ENCODE results near the gene GFER.

DNA sequence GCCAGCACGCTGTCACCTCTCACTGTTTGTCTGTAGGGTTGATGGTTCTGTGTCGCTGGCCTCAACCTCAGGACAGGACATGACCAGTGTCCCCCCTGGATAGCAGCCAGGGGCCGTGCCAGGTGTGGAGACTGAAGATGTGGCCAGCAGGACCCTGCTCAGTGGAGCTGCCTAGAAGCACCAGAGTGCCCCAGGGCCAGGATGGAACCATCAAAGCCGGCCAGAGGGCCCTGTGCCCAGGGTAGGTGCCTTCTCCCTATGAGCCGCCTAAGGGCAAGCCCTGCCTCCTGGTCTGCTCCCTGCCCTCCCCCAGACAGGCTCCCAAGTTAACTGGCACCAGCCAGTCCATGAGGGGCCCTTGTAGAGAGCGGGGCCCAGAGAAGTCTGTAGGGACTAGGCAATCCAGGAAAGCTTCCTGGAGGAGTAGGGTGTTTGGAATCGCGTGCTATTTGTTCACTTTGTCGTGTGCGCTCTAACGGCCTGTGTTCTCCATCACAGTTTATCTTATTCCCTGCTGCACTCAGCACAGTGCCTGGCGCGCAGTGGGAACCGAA lies 25.2 kb upstream of the GFER start:
- TF ChIP-seq, protein P1, sequence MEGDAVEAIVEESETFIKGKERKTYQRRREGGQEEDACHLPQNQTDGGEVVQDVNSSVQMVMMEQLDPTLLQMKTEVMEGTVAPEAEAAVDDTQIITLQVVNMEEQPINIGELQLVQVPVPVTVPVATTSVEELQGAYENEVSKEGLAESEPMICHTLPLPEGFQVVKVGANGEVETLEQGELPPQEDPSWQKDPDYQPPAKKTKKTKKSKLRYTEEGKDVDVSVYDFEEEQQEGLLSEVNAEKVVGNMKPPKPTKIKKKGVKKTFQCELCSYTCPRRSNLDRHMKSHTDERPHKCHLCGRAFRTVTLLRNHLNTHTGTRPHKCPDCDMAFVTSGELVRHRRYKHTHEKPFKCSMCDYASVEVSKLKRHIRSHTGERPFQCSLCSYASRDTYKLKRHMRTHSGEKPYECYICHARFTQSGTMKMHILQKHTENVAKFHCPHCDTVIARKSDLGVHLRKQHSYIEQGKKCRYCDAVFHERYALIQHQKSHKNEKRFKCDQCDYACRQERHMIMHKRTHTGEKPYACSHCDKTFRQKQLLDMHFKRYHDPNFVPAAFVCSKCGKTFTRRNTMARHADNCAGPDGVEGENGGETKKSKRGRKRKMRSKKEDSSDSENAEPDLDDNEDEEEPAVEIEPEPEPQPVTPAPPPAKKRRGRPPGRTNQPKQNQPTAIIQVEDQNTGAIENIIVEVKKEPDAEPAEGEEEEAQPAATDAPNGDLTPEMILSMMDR (IDR thresholded peaks at IDR 0.05) = no peak
- no peak for TF ChIP-seq RAD21 (IDR thresholded peaks at IDR 0.05; ENCODE audit: low read length)
- TF ChIP-seq, protein P2, sequence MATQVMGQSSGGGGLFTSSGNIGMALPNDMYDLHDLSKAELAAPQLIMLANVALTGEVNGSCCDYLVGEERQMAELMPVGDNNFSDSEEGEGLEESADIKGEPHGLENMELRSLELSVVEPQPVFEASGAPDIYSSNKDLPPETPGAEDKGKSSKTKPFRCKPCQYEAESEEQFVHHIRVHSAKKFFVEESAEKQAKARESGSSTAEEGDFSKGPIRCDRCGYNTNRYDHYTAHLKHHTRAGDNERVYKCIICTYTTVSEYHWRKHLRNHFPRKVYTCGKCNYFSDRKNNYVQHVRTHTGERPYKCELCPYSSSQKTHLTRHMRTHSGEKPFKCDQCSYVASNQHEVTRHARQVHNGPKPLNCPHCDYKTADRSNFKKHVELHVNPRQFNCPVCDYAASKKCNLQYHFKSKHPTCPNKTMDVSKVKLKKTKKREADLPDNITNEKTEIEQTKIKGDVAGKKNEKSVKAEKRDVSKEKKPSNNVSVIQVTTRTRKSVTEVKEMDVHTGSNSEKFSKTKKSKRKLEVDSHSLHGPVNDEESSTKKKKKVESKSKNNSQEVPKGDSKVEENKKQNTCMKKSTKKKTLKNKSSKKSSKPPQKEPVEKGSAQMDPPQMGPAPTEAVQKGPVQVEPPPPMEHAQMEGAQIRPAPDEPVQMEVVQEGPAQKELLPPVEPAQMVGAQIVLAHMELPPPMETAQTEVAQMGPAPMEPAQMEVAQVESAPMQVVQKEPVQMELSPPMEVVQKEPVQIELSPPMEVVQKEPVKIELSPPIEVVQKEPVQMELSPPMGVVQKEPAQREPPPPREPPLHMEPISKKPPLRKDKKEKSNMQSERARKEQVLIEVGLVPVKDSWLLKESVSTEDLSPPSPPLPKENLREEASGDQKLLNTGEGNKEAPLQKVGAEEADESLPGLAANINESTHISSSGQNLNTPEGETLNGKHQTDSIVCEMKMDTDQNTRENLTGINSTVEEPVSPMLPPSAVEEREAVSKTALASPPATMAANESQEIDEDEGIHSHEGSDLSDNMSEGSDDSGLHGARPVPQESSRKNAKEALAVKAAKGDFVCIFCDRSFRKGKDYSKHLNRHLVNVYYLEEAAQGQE (IDR thresholded peaks at IDR 0.05; ENCODE audit: low read depth, low read length) = no peak
- TF ChIP-seq POLR2AphosphoS5 (IDR thresholded peaks at IDR 0.05; ENCODE audit: low read depth, low read length) = no peak
- no peak for TF ChIP-seq CHD2 (IDR thresholded peaks at IDR 0.05; ENCODE audit: low read length, partially characterized antibody)
- no peak for TF ChIP-seq EP300 (IDR thresholded peaks at IDR 0.05; ENCODE audit: borderline replicate concordance in 1 of 2, low read depth in 1 of 2, low read length in 1 of 2)
- TF ChIP-seq, protein P3, sequence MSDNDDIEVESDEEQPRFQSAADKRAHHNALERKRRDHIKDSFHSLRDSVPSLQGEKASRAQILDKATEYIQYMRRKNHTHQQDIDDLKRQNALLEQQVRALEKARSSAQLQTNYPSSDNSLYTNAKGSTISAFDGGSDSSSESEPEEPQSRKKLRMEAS (IDR thresholded peaks at IDR 0.05; ENCODE audit: low read depth) = no peak
- no peak for TF ChIP-seq RXRA (IDR thresholded peaks at IDR 0.05; ENCODE audit: borderline replicate concordance, low read depth)
- no peak for TF ChIP-seq MXI1 (IDR thresholded peaks at IDR 0.05; ENCODE audit: low read depth, low read length)
- TF ChIP-seq RFX5 (IDR thresholded peaks at IDR 0.05; ENCODE audit: low read length) = no peak
- no peak for TF ChIP-seq TEAD4 (IDR thresholded peaks at IDR 0.05; ENCODE audit: borderline replicate concordance, insufficient read depth)
- no peak for TF ChIP-seq SIN3A (IDR thresholded peaks at IDR 0.05; ENCODE audit: borderline replicate concordance, low read depth, low read length)
- TF ChIP-seq TAF1 (IDR thresholded peaks at IDR 0.05; ENCODE audit: borderline replicate concordance, low read depth, low read length) = no peak
